Motor neuron (in vitro differentiated cells): Measurements from ENCODE around the gene NUFIP1. TPM values are rescaled to one million over a fixed set of nuclear protein-coding genes. Genes with fewer than 3 reads are reported as not detected.
"Not testable (repeated sequence)": the region's sequence is repeated elsewhere in the genome, so short reads cannot be mapped to it uniquely, and the experiment has no call there.

Experiments
- ATAC-seq, 8 experiments: fragments of 200-7000 bp; cut with Tn5 transposase; replicated peaks in 6 of 8; 2 replicates each; pipeline ENCODE4 v1.8.0; 2021; ENCODE audit warnings: mild to moderate bottlenecking in 8 of 8, moderate library complexity in 8 of 8
- H3K27ac ChIP-seq, 2 donors: fragments of 250-450 bp; sonication (Bioruptor Pico); 2 replicates each; pipeline ENCODE4 v1.9.0; 2021; ENCODE audit warnings: antibody characterized with exemption in 2 of 2, mild to moderate bottlenecking in 2 of 2, moderate library complexity in 1 of 2
- H3K4me1 ChIP-seq, 2 donors: fragments of 250-450 bp; sonication (Bioruptor Pico); replicated peaks in 1 of 2; 2 replicates each; pipeline ENCODE4 v1.6.1; 2021; ENCODE audit warnings: antibody characterized with exemption in 2 of 2, mild to moderate bottlenecking in 2 of 2, moderate library complexity in 1 of 2
- H3K4me3 ChIP-seq, 5 donors: fragments of 250-450 bp; sonication (Bioruptor Pico); 2 replicates each; pipeline ENCODE4 v1.9.0; 2021; ENCODE audit warnings: antibody characterized with exemption in 5 of 5, mild to moderate bottlenecking in 5 of 5, moderate library complexity in 4 of 5
- WGBS, 10 experiments: fragments of 450-650 bp; shearing (Covaris generic); methylation state at CpG; one replicate each; pipeline ENCODE4 v1.0.0; 2022; 5-methylcytosine and 5-hydroxymethylcytosine counted together
- in situ Hi-C, 9 experiments: fragments of 400-800 bp; cut with MboI; loops; one replicate each; pipeline ENCODE4 v1.15.0; 2021; ENCODE audit warnings: low sequenced_read_pairs in 9 of 9, low pct_unique_long_range_greater_than_20kb in 2 of 9; ENCODE audit not compliant: unreplicated experiment in 9 of 9
- total RNA-seq, 8 experiments: library from RNA; unstranded; fragments of 300-600 nt; gene quantifications; 2 replicates each; pipeline versions ENCODE4 v1.2.3 to v1.2.4, GENCODE V29; 2022

The NUFIP1 gene
- total RNA-seq, 8 experiments from 2014 or later, result 4.3 to 9.4 (median 7.4) TPM

DNA sequence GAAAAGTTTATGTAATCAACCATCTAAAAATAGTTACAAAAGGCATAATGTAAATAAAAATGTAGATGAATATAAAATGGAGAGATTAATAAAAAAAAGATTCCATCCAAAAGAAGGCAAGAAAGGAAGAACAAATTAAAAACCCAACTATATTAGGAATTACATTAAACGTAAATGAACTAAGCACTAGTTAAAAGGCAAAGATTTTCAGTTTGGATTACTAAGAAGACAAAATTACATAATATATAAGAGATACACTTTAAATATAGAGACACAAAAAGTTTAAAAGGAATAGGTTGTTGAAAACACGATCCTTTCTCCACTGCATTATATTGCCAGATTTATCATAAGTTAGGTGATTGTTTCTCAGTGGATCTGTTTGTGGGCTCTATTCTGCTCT lies 27.3 kb downstream of the NUFIP1 start:
- no peak overlapping the region for H3K4me3 ChIP-seq
- H3K27ac ChIP-seq, result no peak overlapping the region
- in situ Hi-C loops, result loop anchor here in 7 of 9 experiments (10.0 to 25.0 kb wide), 3 partner anchors 475 to 1057 kb away; no protein-coding TSS in a partner anchor
- 89 to 100% (median 99%) methylated on average over 1 to 2 of the region's 2 CpGs for WGBS, 10 experiments
- ATAC-seq, result no peak
- no peaks in the 10 kb centered on the region for H3K4me1 ChIP-seq

DNA sequence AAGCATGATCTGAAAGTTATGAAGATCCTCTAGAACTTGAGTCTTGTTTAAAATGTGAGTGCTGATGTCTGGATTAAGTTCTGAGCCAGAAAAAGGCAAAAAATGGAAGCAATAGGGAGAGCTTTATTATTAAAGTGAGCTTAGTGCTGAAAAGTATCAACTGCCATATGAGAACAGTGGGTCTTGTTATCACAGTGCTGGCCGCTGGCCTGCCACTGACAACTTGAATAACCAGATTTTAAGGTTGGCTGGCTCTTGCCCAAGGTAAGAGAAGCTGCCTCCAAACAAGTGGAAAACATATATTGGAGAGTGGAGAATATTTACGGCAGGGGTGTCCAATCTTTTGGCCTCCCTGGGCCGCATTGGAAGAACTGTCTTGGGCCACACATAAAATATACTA lies 33.9 kb downstream of the NUFIP1 start:
- Histone ChIP-seq H3K27ac (no peak overlapping the region), H3K4me3 (no peak overlapping the region), H3K4me1 (no peaks in the 10 kb centered on the region)
- in situ Hi-C loops, result loop anchor here in 7 of 9 experiments (25.0 kb wide), 2 partner anchors 468 to 1043 kb away; no protein-coding TSS in a partner anchor
- 40 to 100% (median 100%) methylated on average over 1 to 3 of the region's 3 CpGs; no CpG with 5 or more reads in 3 of the 10 experiments for WGBS, 10 experiments
- ATAC-seq, result no peak

DNA sequence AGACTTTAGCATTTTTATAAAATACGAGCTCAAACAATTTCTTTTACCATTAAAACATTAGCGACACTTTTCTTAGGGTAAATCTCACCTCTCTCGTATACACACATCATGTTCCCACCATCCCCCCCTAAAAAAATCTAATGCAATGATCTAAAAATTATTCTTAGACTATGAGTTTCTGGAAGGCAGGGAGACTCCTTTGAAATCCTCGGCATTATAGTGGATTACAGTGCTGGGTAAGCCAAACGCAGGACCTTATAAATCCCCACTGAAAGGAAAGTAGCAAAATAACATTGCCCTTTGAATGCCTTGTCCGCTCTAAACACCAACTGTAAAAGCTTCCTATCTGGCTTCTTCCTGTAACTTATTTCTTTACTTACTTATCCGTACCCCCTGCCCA lies 35.0 kb downstream of the NUFIP1 start:
- ATAC-seq, result no peak
- H3K4me1 ChIP-seq, result no peaks in the 10 kb centered on the region
- 89 to 100% (median 94%) methylated on average over 3 to 7 of the region's 7 CpGs for WGBS, 10 experiments
- no peak overlapping the region for H3K4me3 ChIP-seq
- in situ Hi-C loops, result loop anchor here in 7 of 9 experiments (25.0 kb wide), 2 partner anchors 467 to 1042 kb away; no protein-coding TSS in a partner anchor
- H3K27ac ChIP-seq, result no peak overlapping the region

GRCh38 chr13:44952671-44953070 lies 36.6 kb downstream of the NUFIP1 start:
- no peak overlapping the region for H3K27ac ChIP-seq
- in situ Hi-C loops, result loop anchor here in 7 of 9 experiments (25.0 kb wide), 2 partner anchors 465 to 1040 kb away; no protein-coding TSS in a partner anchor
- no peaks in the 10 kb centered on the region for H3K4me1 ChIP-seq
- WGBS, 10 experiments, result 60 to 100% (median 92%) methylated on average over 1 to 2 of the region's 2 CpGs; no CpG with 5 or more reads in 1 of the 10 experiments
- H3K4me3 ChIP-seq, result no peak overlapping the region
- no peak for ATAC-seq

DNA sequence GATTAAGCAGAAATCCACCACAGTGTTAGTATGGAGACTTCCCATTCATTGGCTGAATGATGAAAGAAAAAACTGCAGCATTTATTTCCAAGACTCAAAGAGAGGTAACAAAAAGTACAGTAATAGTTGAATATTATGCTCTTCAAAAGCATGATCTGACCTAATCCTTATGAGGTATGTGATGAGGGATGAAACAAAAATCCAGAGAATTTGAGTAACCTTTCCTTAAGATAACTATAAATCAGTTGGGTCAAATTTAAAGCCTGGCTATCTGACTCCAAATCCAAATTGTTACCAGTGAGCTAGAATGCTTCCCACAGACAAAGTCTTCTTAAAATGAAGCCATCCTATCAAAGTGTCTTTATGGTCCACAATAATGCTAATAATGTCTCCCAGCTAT lies 38.1 kb downstream of the NUFIP1 start:
- Histone ChIP-seq H3K4me1 (no peaks in the 10 kb centered on the region), H3K27ac (no peak overlapping the region), H3K4me3 (no peak overlapping the region)
- no peak for ATAC-seq
- in situ Hi-C loops, result loop anchor here in 7 of 9 experiments (25.0 kb wide), 2 partner anchors 464 to 1039 kb away; no protein-coding TSS in a partner anchor

- in situ Hi-C loops, H3K27ac ChIP-seq, H3K4me3 ChIP-seq, ATAC-seq, H3K4me1 ChIP-seq: not testable (repeated sequence)
- WGBS, 10 experiments, result 13 to 100% (median 86%) methylated on average over 1 to 4 of the region's 4 CpGs; no CpG with 5 or more reads in 1 of the 10 experiments
Measured at GRCh38 chr13:44943411-44943810, 45.9 kb downstream of the NUFIP1 start.

DNA sequence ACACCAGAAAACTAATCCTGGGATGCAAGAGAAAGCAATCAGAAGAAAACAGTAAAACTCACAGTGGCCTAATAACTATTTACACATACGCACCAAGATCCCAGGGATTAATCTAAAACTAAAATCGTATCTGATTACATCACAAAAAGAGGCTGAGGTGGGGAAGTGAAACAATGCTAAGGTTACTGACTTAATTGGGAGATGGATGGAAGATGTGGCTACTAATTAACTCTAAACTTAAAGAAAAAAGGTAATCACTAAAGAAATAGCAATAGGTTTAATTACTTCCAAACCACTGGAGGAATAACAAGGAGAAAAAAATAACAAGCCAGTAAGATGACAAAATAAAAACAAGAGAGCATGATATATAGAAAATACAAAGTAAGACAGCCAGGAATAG lies 50.4 kb downstream of the NUFIP1 start:
- Histone ChIP-seq H3K4me3 (no peak overlapping the region), H3K27ac (no peak overlapping the region), H3K4me1 (no peaks in the 10 kb centered on the region)
- WGBS, 10 experiments, result 60 to 100% (median 85%) methylated on average over 1 to 2 of the region's 2 CpGs
- no peak for ATAC-seq
- in situ Hi-C loops, result no loop called here

DNA sequence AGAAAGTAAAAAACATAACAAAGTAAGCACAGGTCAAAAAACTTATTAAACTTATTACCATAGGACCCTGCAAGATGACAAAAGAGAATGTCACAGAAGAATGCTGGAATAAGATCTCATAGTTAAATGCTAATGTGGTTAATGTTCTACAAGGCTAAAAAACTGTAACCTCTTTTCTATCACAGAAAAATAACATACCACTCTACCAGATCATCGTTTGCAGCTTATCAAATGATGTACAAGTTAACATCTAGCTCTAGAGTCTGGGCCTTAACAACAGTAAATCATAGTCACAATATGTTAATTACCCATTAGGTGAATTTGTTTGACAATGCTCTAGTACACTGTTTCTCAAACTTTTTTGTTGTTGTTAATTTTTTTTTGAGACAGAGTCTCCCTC lies 53.0 kb downstream of the NUFIP1 start:
- WGBS, 10 experiments, result 43 to 100% (median 68%) methylated on average over 1 of the region's 1 CpG; no CpG with 5 or more reads in 2 of the 10 experiments
- H3K4me1 ChIP-seq, result peaks cover 4 to 5% of the 10 kb centered on the region in 2 donors
- no peak overlapping the region for H3K4me3 ChIP-seq
- in situ Hi-C loops, result no loop called here
- no peak for ATAC-seq
- no peak overlapping the region for H3K27ac ChIP-seq

GRCh38 chr13:44934724-44935123 lies 54.5 kb downstream of the NUFIP1 start:
- in situ Hi-C loops, result no loop called here
- Histone ChIP-seq H3K4me1 (peaks cover 9 to 10% of the 10 kb centered on the region in 2 donors), H3K27ac (no peak overlapping the region), H3K4me3 (no peak overlapping the region)
- WGBS, 10 experiments, result 0 to 8% (median 0%) methylated on average over 1 of the region's 1 CpG
- peak in 3 of 8 experiments; percentile 18 to 57 (median 53) for ATAC-seq

- H3K4me1 ChIP-seq, result peaks cover 9 to 10% of the 10 kb centered on the region in 2 donors
- ATAC-seq, result no peak
- H3K27ac ChIP-seq, result no peak overlapping the region
- H3K4me3 ChIP-seq, result no peak overlapping the region
- in situ Hi-C loops, result no loop called here
- 2 to 96% (median 69%) methylated on average over 2 to 7 of the region's 7 CpGs; no CpG with 5 or more reads in 2 of the 10 experiments for WGBS, 10 experiments
Measured at GRCh38 chr13:44932850-44933251, 56.4 kb downstream of the NUFIP1 start.

GRCh38 chr13:44932171-44932849 lies 57.0 kb downstream of the NUFIP1 start:
- in situ Hi-C loops, result no loop called here
- 50 to 100% (median 79%) methylated on average over 1 to 5 of the region's 5 CpGs; no CpG with 5 or more reads in 1 of the 10 experiments for WGBS, 10 experiments
- Histone ChIP-seq H3K27ac (no peak overlapping the region), H3K4me3 (no peak overlapping the region), H3K4me1 (peaks cover 9 to 10% of the 10 kb centered on the region in 2 donors)
- peak in 1 of 8 experiments; percentile 23 for ATAC-seq

DNA sequence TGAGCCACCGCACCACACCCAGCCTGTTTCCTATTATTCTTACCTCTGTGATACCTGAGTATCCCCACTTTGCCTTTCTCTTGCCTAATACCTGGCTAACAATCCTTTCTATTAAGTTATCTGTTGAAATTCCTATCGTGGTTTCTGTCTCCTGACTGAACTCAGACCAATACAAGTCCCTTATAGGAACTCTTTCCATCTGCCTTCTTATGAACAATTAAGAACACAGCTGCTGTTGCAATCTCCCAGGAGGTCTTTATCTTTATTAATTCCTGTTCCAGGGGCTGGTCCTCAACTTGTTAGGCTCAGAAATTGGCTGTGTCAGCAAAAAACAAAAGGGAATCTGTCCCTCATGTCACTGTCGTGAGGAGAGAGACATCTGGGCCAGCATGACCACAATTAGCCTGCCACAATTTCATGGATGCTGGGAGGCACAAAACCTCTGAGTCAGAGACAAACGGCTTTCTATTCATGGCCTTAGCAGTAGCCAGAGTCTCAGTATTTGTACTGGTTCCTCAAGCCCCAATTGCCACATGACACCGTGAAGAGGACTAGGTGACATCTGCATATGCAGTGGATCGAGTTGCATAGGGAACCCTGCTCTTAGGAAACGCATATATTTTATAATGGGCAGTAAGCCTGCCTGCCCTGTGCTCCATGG lies 58.2 kb downstream of the NUFIP1 start:
- ATAC-seq, result peak; percentile 38 to 95 (median 91)
- 0 to 37% (median 24%) methylated on average over 1 to 7 of the region's 7 CpGs; no CpG with 5 or more reads in 2 of the 10 experiments for WGBS, 10 experiments
- Histone ChIP-seq H3K27ac (peak overlapping the region; percentile 47 to 56), H3K4me3 (no peak overlapping the region), H3K4me1 (peaks cover 9 to 10% of the 10 kb centered on the region in 2 donors)
- in situ Hi-C loops, result no loop called here

DNA sequence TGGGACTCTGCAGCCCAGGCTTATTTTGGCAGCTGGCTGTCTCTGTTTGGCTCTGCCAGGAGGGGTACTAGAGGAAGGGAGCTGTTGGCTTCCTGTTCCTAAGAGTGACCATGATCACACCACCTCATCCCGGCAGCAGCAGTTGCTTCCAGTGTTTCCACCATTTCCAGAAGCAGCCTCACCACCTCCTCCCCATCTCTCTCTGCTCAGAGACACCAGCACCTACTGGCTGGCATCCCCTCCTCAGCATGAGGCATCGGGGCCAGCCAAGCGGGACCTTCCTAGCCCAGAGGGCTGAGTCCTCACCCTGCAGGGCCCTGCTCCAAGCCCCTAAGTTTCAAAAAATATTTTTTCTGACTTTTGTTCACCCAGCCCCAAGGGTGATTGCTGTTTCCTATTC lies 59.0 kb downstream of the NUFIP1 start:
- Histone ChIP-seq H3K27ac (no peak overlapping the region), H3K4me1 (peaks cover 9 to 10% of the 10 kb centered on the region in 2 donors), H3K4me3 (no peak overlapping the region)
- in situ Hi-C loops, result no loop called here
- WGBS, 10 experiments, result 0 to 95% (median 64%) methylated on average over 1 to 2 of the region's 3 CpGs; no CpG with 5 or more reads in 6 of the 10 experiments
- peak in 2 of 8 experiments; percentile 1 to 17 for ATAC-seq
